GM12878 (cell line): ENCODE measurements around the gene UMPS.

Source experiments
- E2F8 ChIP-seq: fragments of 450-650 bp; IDR thresholded peaks from 2 replicates; pipeline ENCODE4 v1.6.1; 2018; ENCODE audit warnings: mild to moderate bottlenecking, low read depth, moderate library complexity; ENCODE audit not compliant: partially characterized antibody
- KAT2A ChIP-seq: conservative IDR thresholded peaks from 2 replicates; pipeline ENCODE4 v1.6.1; 2011; ENCODE audit warnings: low read depth, low read length; ENCODE audit not compliant: control insufficient read depth
- MYC ChIP-seq: IDR thresholded peaks from 2 replicates; pipeline ENCODE4 v1.6.1; 2011; ENCODE audit warnings: mild to moderate bottlenecking, low read length, moderate library complexity, inconsistent platforms; ENCODE audit not compliant: insufficient read depth, insufficient replicate concordance, insufficient read length, severe bottlenecking
- TF ChIP-seq, protein P1 (sequence below), 3 experiments: IDR thresholded peaks in 2 of 3; conservative IDR thresholded peaks in 1 of 3; 2 replicates each; pipeline ENCODE4 v1.5.1; 2011; ENCODE audit warnings: low read depth in 3 of 3, low read length in 3 of 3, mild to moderate bottlenecking in 3 of 3, control low read depth in 2 of 3, moderate library complexity in 2 of 3, inconsistent platforms in 1 of 3, mixed read lengths in 1 of 3; ENCODE audit not compliant: control insufficient read depth in 2 of 3, insufficient read depth in 1 of 3; ENCODE audit errors: extremely low read depth in 1 of 3
- TF ChIP-seq, protein P2 (sequence below): IDR thresholded peaks from 2 replicates; pipeline ENCODE4 v1.6.1; 2011; ENCODE audit warnings: low read depth, mild to moderate bottlenecking, low read length, moderate library complexity, borderline replicate concordance; ENCODE audit errors: extremely low read depth

GRCh38 chr3:124730129-124730940, at the start of gene UMPS:
- TF ChIP-seq, protein P1, sequence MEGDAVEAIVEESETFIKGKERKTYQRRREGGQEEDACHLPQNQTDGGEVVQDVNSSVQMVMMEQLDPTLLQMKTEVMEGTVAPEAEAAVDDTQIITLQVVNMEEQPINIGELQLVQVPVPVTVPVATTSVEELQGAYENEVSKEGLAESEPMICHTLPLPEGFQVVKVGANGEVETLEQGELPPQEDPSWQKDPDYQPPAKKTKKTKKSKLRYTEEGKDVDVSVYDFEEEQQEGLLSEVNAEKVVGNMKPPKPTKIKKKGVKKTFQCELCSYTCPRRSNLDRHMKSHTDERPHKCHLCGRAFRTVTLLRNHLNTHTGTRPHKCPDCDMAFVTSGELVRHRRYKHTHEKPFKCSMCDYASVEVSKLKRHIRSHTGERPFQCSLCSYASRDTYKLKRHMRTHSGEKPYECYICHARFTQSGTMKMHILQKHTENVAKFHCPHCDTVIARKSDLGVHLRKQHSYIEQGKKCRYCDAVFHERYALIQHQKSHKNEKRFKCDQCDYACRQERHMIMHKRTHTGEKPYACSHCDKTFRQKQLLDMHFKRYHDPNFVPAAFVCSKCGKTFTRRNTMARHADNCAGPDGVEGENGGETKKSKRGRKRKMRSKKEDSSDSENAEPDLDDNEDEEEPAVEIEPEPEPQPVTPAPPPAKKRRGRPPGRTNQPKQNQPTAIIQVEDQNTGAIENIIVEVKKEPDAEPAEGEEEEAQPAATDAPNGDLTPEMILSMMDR (IDR thresholded peaks at IDR 0.05 in 2 of 3, conservative IDR thresholded peaks at IDR 0.05 in 1 of 3; ENCODE audit: control insufficient read depth in 2 of 3, extremely low read depth in 1 of 3, insufficient read depth in 1 of 3, low read depth in 3 of 3, low read length in 3 of 3) = no peak
- TF ChIP-seq E2F8 = peak; percentile 69
- no peak for TF ChIP-seq KAT2A
- TF ChIP-seq, protein P2, sequence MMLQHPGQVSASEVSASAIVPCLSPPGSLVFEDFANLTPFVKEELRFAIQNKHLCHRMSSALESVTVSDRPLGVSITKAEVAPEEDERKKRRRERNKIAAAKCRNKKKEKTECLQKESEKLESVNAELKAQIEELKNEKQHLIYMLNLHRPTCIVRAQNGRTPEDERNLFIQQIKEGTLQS = peak; percentile 76; the same call in 1 of the 2 replicates
- no peak for TF ChIP-seq MYC
